HG03432 (cell line): ENCODE data around the gene KPNA6.

ENCODE experiments used
- ATAC-seq: cut with Tn5 transposase; IDR thresholded peaks from one replicate; pipeline ENCODE4 v1.9.1; 2021; ENCODE audit warnings: mild to moderate bottlenecking, moderate library complexity; ENCODE audit not compliant: unreplicated experiment

The KPNA6 gene

GRCh38 chr1:32215629-32216480 lies 108.0 kb downstream of the KPNA6 start:
- ATAC-seq, result no peak

GRCh38 chr1:32216566-32216965 lies 108.7 kb downstream of the KPNA6 start:
- no peak for ATAC-seq

GRCh38 chr1:32219022-32219421 lies 111.2 kb downstream of the KPNA6 start:
- no peak for ATAC-seq

GRCh38 chr1:32220746-32221580 lies 113.1 kb downstream of the KPNA6 start:
- no peak for ATAC-seq

GRCh38 chr1:32221581-32221979 lies 113.7 kb downstream of the KPNA6 start:
- no peak for ATAC-seq

- ATAC-seq, result peak; percentile 88
Observed at GRCh38 chr1:32221980-32222755, 114.3 kb downstream of the KPNA6 start, which contains the start of the genes EIF3I and TMEM234. TSS of gene EIF3I (plus strand) at chr1:32222407. CDS start at chr1:32222442, 35 bp downstream. TSS of gene TMEM234 (minus strand) at chr1:32222353. CDS start at chr1:32222322, 31 bp downstream.

- ATAC-seq, result no peak
Observed at GRCh38 chr1:32223683-32224082, 115.8 kb downstream of the KPNA6 start.

GRCh38 chr1:32224285-32224684 lies 116.4 kb downstream of the KPNA6 start:
- ATAC-seq, result no peak
